SW480 (cell line): Measurements from ENCODE around the gene ARL8A.
"Not testable (repeated sequence)": the region's sequence is repeated elsewhere in the genome, so short reads cannot be mapped to it uniquely, and the experiment has no call there.

Source experiments
- DNase-seq: peaks from one replicate; pipeline ENCODE4 v3.0.0-alpha.2; 2016; ENCODE audit warnings: low spot score

Gene ARL8A

DNA sequence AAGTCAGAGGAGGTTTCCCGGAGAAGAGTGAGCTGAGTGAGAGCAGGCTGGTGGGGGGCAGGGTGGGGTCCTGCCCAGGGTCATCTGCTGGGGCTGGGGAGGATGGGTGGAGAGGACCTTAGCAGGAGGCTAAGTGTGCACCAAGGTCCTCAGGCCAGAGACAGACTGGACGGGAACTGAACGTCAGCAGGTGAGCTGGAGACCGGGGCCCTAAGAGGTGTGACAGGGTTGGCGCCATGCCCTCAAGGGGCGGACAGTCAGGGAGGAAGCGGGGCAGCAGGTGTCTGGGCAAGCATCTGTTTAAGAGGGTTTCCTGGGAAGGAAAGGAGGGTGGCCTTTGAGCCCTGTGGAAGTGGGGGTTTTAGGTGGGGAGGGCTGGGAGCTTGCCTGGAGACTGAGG lies 29.5 kb upstream of the ARL8A start:
- no peak for DNase-seq

DNA sequence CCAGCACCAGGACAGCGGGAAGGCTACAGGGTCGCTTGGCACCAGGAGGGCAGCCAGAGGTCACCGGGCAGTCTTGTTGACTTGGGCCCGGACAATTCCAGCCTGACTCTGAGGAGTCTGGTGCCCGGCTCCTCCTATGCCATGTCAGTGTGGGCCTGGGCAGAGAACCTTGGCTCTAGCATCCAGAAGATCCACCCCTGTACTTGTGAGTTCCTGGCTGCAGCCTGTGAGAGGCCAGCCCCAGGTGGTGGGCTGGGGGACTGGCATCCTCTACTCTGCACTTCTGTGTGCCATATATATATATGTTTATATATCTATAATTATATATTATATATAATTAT lies 27.4 kb upstream of the ARL8A start:
- no peak for DNase-seq

DNA sequence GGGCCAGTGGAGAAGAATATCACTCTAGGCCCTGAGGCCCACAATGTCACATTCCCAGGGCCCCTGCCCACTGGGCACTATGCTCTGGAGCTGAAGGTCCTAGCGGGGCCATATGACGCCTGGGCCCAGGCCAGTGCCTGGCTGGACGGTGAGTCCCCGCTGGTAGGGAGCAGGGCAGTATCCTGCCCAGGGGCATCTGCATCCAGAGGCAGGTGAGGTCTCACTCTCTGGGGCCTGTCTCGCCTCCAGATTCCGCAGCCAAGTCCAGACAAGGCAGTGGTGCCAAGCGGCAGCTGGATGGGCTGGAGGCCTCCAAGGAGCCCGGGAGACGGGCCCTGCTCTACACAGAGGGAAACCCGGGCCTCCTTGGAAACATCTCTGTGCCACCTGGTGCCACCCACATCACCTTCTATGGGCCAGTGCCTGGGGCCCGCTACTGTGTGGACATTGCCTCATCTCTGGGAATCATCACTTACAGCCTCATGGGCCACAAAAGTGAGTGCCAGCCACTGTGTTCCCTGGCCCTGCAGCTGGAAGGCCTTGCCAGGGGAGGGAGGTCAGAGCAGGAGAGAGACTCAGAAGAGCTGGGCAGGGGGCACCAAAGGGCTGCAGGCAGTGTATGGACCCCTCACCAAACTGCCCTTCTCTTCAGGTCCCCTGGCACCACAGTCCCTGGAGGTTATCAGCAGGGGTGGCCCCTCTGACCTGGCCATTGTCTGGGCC lies 26.9 kb upstream of the ARL8A start:
- no peak for DNase-seq

DNA sequence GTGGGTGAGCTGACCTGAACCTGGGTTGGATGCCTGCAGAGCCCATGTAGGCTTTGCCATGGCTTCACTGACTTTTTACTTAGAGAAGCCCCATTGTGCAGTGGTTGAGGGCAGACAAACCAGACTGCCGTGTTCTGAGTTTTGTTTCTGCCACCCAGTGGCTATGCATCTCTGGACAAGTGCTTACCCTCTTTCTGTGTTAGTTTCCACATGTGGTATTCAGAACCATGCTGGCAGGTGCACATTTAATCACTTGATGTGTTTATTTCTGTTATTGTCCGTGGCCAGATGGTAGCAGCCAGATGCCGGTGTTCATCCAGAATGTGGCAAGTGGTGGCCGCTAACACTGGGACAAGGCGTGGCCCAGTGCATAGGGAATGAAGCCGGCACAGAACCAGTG lies 26.2 kb upstream of the ARL8A start:
- no peak for DNase-seq

DNA sequence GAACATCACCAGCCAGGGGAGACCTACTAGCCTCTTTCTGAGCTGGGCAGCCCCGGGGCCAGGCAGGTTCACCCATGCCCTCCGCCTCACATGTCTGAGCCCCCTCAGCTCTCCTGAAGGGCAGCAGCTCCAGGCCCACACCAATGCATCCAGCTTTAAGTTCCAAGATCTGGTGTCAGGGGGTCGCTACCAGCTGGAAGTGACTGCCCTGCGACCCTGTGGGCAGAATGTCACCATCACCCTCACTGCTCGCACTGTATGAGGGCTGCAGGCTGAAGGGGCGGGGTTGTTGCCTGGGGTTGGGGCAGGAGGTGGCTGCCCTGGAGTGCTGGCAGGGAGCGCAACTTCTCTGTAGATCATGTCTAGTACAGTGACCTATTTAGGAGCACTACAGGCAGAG lies 24.3 kb upstream of the ARL8A start:
- no peak for DNase-seq

DNA sequence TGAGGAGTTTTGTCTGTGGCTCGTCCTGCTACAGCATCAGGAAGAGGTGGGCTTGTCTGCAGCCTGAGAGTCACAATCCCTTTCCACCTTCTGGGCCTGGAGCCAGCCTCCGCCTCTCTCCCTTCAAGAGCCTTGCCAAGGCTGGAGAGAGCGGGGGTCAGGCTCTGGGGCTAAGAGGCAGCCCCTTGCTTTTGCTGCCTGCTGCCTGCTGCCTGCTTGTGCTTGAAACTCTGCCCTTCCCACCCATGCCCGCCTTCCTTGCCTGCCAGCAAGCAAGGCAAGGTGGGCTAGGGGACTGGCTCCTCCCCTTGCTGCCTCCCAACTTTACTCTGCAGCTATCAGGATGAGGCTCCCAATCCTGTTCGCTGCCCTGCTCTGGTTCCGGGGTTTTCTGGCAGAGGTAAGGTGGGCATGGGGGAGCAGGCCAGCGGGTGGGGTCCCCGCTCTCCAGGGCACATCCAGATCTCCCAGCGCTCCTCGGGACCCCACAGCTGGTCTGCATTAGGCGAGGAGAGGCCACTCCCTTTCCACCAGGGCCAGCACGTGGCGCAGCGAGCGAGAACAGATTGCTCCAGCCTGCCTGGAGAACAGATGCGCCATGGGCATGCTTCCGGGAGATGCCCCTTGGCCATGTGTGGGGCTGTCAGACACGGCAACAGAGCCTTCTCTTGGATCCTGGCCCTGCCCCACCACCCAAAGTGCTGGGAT lies 23.3 kb upstream of the ARL8A start:
- DNase-seq: no peak

DNA sequence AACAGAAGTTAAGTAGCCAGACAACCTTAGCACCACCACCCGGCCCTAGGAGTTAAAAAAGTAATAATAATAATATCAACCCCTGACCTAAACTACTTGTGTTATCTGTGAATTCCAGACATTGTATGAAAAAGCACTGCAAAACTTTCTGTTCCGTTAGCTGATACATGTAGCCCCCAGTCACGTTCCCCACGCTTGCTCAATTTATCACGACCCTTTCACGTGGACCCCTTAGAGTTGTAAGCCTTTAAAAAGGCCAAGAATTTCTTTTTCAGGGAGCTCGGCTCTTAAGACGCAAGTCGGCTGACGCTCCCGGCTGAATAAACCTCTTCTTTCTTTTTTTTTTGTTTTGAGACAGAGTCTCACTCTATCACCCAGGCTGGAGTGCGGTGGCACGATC lies 22.5 kb upstream of the ARL8A start:
- not testable (repeated sequence) for DNase-seq

DNA sequence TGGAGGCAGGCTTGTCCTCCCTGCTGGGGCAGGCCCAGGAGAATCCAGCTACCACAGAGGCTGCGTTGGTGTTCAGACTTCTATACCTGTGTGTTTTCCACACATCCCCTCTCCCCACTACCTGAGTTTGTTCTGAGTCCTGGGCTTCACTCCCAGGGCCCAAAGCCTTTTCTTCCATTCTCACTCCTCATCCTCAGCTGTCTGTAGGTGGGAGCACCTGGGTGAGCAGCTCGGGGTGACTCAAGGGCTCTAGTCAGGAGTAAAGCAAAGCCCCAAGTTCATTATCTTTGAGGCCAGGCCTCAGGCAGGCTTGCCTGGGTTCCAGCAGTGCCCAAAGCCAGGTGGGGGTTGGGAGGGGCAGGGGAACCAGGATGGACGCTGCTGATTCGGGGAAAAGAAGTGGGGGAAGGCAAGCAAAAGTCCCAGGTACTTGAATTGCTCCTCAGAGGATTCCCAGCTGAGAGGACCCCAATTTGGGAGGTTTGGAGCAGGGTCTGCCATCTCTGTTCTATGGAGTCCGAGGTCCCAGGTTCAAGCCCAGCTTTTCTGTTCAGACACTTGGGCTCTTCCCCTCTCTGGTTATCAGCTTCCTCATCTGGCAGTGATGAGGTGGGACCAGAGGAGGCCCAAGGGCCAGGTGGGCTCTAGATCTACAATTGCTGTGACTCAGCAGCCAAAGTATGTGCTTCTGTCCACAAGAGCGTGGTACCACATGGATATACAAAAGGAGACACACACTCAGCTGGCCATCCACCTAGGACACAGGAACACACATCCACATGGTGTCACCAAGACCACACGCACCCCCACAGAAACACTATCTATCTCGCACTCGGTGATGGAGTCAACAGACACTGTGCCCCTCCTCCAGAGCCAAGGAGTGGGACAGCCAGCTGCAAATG lies 21.7 kb upstream of the ARL8A start:
- peak; percentile 20 for DNase-seq

DNA sequence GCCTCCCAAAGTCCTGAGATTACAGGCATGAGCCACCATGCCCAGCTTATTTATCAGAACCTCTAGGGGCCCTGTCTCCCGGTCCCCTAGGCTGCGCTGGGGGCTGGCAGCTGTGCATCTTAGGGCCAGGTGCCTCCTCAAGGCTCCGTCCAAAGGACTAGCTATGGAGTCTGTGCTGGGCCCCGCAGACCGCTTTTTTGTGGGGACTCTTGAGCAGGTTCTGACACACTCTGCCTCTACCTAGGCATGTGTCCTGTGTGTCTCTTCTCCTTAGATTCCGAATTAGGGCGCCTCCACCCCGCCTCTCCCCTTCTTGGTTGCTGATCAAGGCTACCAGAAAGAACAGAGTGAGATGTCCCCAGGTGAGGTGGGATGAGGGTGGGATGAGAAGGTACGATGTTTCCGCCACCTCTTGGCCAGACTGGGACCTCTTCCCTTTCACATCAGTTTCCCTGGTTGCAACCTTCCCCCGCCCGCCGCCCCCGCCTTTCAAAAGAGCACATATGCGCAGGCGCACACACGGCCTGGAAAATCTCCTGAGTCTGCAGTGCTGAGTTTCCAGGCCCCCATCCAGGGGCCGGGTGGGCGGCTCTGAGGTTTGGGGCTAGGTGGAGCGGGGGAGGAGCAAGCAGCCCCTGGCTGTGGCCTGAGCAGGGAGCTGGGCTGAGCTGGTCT lies 20.9 kb upstream of the ARL8A start:
- no peak for DNase-seq

DNA sequence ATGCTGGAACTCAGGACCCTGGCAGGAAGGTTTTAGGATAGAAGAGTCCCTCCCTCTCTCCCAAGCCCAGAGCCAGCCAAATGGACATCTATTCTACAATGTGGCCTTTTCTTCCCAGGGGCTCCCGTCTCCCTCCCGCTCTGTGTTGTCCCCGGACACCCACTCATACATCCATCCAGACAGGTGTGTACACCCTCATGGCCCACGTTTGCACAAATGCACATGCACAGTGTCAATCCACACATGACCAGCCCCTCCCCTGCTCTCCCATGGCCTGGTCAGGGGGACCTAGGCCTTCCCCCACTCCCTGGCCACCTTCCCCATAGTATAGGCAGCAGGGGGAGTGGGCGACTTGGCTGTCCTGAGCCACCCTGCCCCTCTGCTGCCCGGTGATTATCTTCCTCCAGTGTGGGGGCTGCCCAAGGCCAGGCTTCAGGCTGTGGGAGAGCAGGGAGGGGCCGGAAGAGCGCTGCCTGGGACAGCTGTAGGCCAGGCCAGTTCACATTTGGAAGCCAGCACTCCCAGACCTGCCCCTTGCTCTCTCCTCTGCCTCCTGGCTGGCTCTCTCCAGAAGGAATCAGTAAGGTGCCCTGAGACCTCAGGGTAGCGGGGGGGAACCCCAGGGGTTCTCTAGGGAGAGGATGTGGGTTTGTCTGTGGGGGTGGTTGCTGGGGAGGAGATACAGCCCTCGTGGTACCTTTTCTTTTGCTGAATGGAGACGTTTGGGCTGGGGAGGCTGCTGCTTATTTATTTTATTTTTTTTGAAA lies 19.9 kb upstream of the ARL8A start:
- DNase-seq: no peak

DNA sequence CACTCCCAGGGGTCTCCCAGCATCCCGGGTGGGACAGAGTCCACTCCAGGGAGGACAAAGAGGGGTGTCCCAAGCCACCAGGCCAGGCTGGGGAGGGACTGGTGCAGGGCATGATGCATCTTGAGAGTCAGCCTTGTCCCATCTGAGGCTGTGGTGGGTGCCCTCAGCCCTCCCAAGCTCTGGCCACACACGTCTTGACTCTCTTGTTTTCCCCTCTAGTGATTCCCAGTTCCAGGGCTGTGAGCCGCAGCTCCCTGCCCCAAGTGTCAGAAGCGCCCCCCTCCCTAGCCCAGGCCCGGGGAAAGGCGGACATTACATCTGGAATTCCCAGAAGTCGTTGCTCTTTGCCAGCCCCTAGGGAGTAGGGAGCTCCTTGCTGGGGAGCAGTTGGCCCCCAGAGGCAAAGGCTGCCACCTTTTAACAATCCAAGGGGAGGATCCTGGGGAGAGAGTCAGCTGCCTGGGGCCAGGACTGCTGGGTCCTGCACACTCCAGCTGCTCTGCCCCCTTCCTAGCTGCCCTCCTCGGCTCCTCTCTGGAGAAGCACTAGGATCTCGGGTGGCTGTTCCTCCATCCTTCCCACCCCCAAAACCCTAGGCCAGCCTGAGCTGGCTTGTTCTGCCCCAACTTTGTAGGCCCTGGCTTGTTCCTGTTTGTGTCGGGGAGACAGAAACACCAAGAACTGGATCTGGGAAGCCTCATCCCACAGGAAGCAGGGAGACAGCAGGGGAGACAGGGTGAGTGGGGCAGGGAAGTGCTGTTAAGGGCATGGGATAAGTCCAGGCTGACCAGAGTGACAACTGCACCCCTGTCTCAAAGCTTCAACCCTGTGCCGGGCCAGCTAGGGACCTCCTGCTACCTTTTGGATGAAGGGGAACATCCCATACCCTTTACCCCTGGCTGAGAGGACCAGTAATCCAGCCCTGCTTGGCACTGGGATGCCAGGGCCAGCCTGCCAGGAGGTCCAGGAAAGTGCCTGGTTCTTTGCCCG lies 19.0 kb upstream of the ARL8A start:
- DNase-seq: no peak

DNA sequence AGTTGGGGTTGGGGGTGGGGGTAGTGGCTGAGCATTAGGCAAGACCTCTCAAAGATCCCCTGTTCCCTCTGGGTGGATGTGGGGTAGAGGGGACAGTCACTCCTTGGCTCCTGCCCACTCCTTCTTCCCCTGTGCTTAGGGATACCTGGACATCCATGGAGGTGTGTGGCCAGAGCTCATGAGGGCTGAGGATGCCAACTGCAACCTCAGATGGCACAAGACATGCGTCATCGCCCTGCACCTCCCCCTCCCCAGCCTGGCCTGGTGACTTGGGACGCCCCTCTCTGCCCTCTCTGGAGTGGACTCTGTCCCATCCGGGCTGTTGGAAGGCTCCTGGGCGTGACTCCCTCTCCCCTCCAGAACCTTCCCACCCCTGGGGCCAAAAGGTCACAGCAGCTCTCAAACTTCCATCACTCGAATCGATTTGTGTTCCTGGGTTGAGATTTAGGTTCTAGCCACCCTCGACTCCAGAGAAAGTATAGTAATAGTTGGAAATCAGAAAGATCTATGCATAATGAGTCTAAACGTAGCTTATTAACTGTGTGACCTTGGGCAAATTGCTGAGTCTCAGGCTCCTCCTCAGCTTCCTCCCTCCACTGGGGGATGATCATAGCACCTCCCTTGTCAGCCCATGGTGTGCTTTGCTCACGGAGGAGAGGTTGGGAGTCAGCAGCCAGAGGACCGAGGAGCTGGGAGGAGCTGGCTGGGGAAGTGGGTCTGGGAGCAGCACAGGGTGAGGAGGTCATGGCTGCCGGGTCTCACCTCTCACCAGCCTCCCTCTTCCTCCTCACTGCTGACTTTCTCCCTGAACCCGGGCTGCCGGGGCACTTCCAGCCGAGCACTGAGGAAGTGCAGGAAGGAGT lies 18.1 kb upstream of the ARL8A start:
- DNase-seq: no peak

DNA sequence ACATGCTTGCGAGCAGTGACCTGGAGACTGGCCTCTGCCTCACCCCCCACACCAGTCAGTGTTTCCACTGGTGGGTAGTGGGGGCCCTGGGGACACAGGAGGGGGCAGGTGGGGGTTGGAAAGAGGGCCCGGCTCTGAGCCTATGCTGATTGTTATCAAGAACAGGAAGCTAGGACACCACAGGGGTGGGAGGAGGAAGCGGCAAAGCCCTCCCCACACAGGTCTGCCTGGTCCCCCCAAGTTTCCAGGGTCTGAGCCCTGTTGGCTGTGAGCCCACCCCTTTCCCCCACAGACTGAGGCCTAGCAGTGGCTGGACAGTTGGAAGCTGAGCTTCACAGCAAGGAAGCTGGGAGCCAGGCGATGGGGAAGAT lies 17.5 kb upstream of the ARL8A start:
- DNase-seq: no peak

DNA sequence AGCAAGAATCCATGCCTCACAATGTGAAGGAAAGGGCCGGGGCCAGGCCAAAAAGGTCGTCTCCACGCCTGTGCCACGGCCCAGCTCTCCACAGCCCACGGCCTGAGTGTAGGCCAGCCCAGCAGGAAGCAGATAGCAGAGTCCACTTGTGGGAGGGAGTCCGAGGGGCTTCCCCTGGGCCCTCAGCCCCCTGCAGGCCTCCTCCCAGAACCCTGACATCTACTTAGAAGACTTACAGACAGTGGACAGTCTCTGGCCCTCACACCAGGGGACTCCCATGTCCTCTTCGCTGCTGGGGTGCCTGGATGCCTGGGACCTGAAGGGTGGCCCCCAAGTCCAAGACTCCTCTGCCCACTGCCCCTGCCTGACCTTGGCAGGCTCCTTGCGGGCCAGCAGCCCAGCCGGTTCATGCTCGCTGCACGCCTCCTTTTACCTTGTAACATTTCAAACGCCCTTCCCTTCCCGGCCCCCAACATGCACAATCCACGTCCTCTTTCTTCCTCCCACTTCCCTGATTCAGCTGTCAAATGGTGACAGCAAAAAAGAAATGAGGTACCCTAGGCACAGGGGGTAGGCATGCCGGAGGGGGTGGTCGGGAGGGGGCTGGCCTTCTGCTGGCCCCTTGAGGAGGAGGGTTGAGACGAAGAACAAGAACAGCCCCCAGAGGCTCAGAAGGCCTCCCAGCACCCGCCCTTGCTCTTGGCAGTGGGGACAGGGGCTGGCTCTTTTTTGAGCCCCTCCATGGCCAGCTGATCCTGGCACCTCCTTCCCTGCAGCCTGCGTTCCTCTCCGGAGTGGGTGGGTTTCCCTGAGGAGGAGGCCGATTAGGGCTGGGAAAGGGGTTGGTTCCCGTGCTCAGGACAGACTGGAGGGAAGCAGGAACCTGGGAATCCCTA lies 16.9 kb upstream of the ARL8A start:
- no peak for DNase-seq

DNA sequence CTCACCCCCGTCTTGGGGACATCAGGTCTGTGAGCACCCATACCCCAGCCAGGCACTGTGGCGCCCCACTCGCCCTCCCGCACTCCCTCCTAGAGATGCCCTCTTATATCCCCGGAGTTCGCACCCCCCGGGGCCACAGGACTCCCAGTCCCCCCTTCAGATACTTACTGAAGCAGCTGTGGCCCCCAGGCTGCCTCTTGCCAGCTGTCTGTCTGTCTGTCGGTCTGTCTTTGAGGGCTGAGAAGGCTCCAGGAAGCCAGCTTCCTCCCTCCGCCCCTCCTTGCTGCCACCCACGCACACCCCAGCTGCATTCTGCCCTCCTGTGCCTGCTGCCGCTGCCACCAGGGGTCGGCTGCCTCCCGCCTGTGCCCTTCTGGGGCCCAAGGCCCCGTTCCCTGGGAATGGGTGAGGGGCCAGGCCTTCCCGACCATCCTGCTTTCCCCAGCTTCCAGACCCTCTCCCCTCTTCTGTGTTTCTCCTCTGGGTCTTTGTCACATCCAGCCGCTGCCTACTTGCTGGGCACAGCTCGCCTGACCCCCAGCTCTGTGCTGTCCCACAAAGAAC lies 15.9 kb upstream of the ARL8A start, which contains the start of gene PTPN7:
Gene PTPN7 (minus strand): TSS at position 226 of the 564 bp plus-strand sequence. CDS start 1,200 bp downstream, outside the sequence.
- peak; percentile 32 for DNase-seq

DNA sequence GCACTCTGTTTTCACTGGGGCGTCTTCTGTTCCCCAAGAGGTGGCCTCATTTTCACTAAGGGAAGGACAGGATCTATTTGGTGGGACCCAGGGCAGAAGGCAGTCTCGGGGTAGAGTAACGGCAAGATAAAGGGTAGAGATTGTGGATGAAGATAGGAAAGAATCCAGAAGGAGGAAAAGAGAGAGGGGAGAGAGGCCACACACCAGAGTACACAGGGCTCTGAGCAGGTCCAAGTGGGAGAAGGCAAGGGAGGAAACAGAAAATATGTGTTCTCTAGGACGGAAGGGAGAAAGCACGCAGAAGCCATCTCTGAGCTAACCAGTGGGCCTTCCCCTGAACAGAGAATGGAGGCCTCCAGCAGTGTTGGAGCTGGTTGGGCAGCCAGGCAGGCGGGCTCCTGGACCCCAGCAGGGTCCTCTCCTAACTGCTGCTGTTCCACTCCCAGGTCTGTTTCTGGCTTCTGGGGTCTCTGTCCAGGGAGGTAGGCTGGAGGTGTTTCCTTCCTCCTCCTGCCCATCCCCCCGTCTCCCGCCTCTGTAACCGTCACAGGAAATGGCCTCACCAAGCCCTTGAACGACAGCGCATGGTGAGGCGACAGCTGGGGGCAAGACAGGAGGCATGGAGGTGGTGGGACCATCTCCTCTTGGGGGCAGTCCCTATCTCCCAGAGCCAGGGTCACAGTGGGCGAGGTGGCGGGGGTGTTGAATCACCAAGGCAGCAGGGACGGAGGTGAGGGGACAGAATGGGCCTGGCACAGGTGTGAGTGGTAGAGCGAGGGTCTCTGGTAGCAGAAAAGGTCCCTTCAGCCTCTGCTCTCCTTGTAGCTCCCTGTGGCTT lies 15.2 kb upstream of the ARL8A start:
- no peak for DNase-seq
